Measurements from ENCODE around the gene OTOP1.
"Not testable (repeated sequence)": the region's sequence is repeated elsewhere in the genome, so short reads cannot be mapped to it uniquely, and the experiment has no call there.

Gene OTOP1

GRCh38 chr4:4227510-4228355, 1.0 kb upstream of the OTOP1 start:
- DNase-seq (ENCODE audit: low spot score) = no peak

GRCh38 chr4:4225915-4226605, 669 bp downstream of the OTOP1 start:
- DNase-seq (ENCODE audit: low spot score) = no peak

- no peak for DNase-seq (ENCODE audit: low spot score)
Observed at GRCh38 chr4:4217113-4217512, 9.6 kb downstream of the OTOP1 start.

- DNase-seq (ENCODE audit: low spot score) = no peak
Observed at GRCh38 chr4:4216648-4217047, 10.1 kb downstream of the OTOP1 start.

GRCh38 chr4:4213674-4214073, 13.1 kb downstream of the OTOP1 start:
- DNase-seq (ENCODE audit: low spot score) = not testable (repeated sequence)

- no peak for DNase-seq (ENCODE audit: low spot score)
Observed at GRCh38 chr4:4206204-4206603, 20.5 kb downstream of the OTOP1 start.

- no peak for DNase-seq (ENCODE audit: low spot score)
Observed at GRCh38 chr4:4204401-4204745, 22.4 kb downstream of the OTOP1 start.

- no peak for DNase-seq (ENCODE audit: low spot score)
Observed at GRCh38 chr4:4203688-4204400, 22.9 kb downstream of the OTOP1 start.

- no peak for DNase-seq (ENCODE audit: low spot score)
Observed at GRCh38 chr4:4202510-4202909, 24.2 kb downstream of the OTOP1 start.

GRCh38 chr4:4200624-4201023, 26.1 kb downstream of the OTOP1 start:
- no peak for DNase-seq (ENCODE audit: low spot score)

GRCh38 chr4:4195354-4195753, 31.4 kb downstream of the OTOP1 start:
- no peak for DNase-seq (ENCODE audit: low spot score)

GRCh38 chr4:4188557-4188956, 38.2 kb downstream of the OTOP1 start:
- DNase-seq (ENCODE audit: low spot score) = not testable (repeated sequence)

- no peak for DNase-seq (ENCODE audit: low spot score)
Observed at GRCh38 chr4:4185528-4185927, 41.2 kb downstream of the OTOP1 start.

GRCh38 chr4:4182835-4183568, 43.7 kb downstream of the OTOP1 start:
- DNase-seq (ENCODE audit: low spot score) = peak; percentile 47

- DNase-seq (ENCODE audit: low spot score) = no peak
Observed at GRCh38 chr4:4170596-4171150, 56.1 kb downstream of the OTOP1 start.

- not testable (repeated sequence) for DNase-seq (ENCODE audit: low spot score)
Observed at GRCh38 chr4:4167981-4168780, 58.5 kb downstream of the OTOP1 start.

GRCh38 chr4:4166986-4167385, 59.7 kb downstream of the OTOP1 start:
- DNase-seq (ENCODE audit: low spot score) = not testable (repeated sequence)

- DNase-seq (ENCODE audit: low spot score) = not testable (repeated sequence)
Observed at GRCh38 chr4:4165701-4166392, 60.9 kb downstream of the OTOP1 start.

GRCh38 chr4:4164532-4165173, 62.1 kb downstream of the OTOP1 start:
- DNase-seq (ENCODE audit: low spot score) = not testable (repeated sequence)

- not testable (repeated sequence) for DNase-seq (ENCODE audit: low spot score)
Observed at GRCh38 chr4:4162186-4162585, 64.5 kb downstream of the OTOP1 start.
